ENCODE measurements around the gene ITGB5. TPM values are rescaled to one million over a fixed set of nuclear protein-coding genes. Genes with fewer than 3 reads are reported as not detected.

Gene ITGB5
- total RNA-seq, 2 experiments from 2014 or later = 0.47 to 0.85 TPM

DNA sequence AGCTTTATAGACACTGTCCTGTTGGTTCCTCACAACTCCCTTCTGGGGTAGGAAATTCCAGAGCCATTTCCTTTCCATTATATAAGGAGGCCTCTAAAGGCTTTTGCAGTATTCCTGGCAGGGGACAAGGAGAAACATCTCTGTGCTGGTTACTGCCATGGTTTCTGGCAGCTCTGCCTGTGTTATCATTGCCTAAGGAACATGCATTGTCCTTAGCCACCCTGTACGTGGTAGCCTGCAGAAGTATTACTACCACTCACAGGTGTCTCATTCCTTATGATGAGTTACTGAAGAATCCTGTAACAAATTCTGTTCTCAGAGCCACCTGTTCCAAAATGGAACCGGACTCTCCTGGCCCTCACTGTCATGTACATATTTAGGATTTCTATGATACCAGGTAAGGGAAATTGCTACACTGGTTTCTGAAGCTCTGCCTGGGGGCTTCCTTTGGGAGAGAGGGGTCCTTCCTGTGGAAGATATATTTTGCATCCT lies 98.9 kb downstream of the ITGB5 start:
- ATAC-seq (ENCODE audit: poor library complexity) (no peak), DNase-seq (no peak)
- H3K27me3 ChIP-seq (ENCODE audit: control insufficient read depth in 1 of 2, insufficient read depth in 2 of 2, low read length in 2 of 2) = no peaks in the 10 kb centered on the region
- H3K4me1 ChIP-seq (ENCODE audit: insufficient read depth, low read length) = no peaks in the 10 kb centered on the region
- no peak overlapping the region for H3K27ac ChIP-seq (ENCODE audit: low read depth in 1 of 2, low read length in 2 of 2)
- no peak overlapping the region for H3K27ac Mint-ChIP-seq
- ChIA-PET CTCF (interaction anchor here (1.4 to 1.6 kb wide), 2 partner anchors 27 to 113 kb away, joined by 3 to 6 read pairs; no protein-coding TSS in a partner anchor), POLR2A (no interaction called here)
- no peaks in the 10 kb centered on the region for H3K36me3 Mint-ChIP-seq (ENCODE audit: low read depth)
- H3K36me3 ChIP-seq (ENCODE audit: insufficient read depth, low read length) = no peaks in the 10 kb centered on the region
- TF ChIP-seq, protein P1, sequence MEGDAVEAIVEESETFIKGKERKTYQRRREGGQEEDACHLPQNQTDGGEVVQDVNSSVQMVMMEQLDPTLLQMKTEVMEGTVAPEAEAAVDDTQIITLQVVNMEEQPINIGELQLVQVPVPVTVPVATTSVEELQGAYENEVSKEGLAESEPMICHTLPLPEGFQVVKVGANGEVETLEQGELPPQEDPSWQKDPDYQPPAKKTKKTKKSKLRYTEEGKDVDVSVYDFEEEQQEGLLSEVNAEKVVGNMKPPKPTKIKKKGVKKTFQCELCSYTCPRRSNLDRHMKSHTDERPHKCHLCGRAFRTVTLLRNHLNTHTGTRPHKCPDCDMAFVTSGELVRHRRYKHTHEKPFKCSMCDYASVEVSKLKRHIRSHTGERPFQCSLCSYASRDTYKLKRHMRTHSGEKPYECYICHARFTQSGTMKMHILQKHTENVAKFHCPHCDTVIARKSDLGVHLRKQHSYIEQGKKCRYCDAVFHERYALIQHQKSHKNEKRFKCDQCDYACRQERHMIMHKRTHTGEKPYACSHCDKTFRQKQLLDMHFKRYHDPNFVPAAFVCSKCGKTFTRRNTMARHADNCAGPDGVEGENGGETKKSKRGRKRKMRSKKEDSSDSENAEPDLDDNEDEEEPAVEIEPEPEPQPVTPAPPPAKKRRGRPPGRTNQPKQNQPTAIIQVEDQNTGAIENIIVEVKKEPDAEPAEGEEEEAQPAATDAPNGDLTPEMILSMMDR (IDR thresholded peaks at IDR 0.05) = no peak
- no peaks in the 10 kb centered on the region for H3K4me1 Mint-ChIP-seq (ENCODE audit: low read depth)
- no peaks in the 10 kb centered on the region for H3K9me3 ChIP-seq (ENCODE audit: control insufficient read depth in 1 of 2, insufficient read depth in 1 of 2, low read length in 2 of 2)
- H3K4me3 Mint-ChIP-seq = no peak overlapping the region
- H3K4me3 ChIP-seq (ENCODE audit: low read length) = no peak overlapping the region
- intact Hi-C loops (cut with DNase I, micrococcal nuclease) = no loop called here
- H3K27me3 Mint-ChIP-seq = no peaks in the 10 kb centered on the region
- H3K9me3 Mint-ChIP-seq = no peaks in the 10 kb centered on the region

DNA sequence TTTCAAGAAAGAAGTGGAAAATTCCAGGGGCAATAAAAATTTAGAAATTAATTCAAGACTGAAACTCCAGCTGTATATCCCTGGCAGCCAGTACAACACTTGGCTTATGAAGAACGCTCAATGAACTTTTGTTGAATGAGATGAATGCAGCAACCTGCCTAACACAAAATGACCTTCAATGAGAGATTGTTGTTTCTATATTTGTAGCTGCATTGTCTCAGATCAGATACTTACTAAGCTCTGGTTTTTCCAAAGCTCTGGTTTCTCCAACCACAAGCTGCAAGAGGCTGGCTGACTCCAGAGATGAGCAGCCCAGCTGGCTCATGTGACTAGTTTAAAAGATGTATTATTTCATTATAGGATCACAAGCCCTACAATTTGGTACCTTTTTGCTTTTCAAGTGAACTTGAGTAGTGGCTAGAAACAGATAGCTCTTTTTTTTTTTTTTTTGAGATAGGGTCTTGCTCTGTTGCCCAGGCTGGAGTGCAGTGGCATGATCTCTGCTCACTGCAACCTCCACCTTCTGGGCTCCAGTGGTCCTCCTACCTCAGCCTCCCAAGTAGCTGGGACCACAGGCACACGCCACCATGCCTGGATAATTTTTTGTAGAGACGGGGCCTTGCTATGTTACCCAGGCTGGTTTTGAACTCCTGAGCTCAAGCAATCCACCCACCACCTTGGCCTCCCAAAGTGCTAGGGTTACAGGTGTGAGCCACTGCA lies 99.5 kb downstream of the ITGB5 start:
- intact Hi-C loops (cut with DNase I, micrococcal nuclease) = no loop called here
- Mint-ChIP-seq H3K4me1 (ENCODE audit: low read depth) (no peaks in the 10 kb centered on the region), H3K9me3 (no peaks in the 10 kb centered on the region), H3K36me3 (ENCODE audit: low read depth) (no peaks in the 10 kb centered on the region), H3K27me3 (no peaks in the 10 kb centered on the region), H3K4me3 (no peak overlapping the region), H3K27ac (no peak overlapping the region)
- no peaks in the 10 kb centered on the region for H3K4me1 ChIP-seq (ENCODE audit: insufficient read depth, low read length)
- no peaks in the 10 kb centered on the region for H3K27me3 ChIP-seq (ENCODE audit: control insufficient read depth in 1 of 2, insufficient read depth in 2 of 2, low read length in 2 of 2)
- no peak for DNase-seq
- TF ChIP-seq, protein P1 (IDR thresholded peaks at IDR 0.05) = no peak
- no peaks in the 10 kb centered on the region for H3K36me3 ChIP-seq (ENCODE audit: insufficient read depth, low read length)
- ATAC-seq (ENCODE audit: poor library complexity) = no peak
- no peak overlapping the region for H3K27ac ChIP-seq (ENCODE audit: low read depth in 1 of 2, low read length in 2 of 2)
- CTCF ChIA-PET = interaction anchor here (0.7 to 1.6 kb wide), 3 partner anchors 27 to 869 kb away, joined by 3 to 6 read pairs (median 3); no protein-coding TSS in a partner anchor
- no peaks in the 10 kb centered on the region for H3K9me3 ChIP-seq (ENCODE audit: control insufficient read depth in 1 of 2, insufficient read depth in 1 of 2, low read length in 2 of 2)
- no peak overlapping the region for H3K4me3 ChIP-seq (ENCODE audit: low read length)
- POLR2A ChIA-PET = no interaction called here

DNA sequence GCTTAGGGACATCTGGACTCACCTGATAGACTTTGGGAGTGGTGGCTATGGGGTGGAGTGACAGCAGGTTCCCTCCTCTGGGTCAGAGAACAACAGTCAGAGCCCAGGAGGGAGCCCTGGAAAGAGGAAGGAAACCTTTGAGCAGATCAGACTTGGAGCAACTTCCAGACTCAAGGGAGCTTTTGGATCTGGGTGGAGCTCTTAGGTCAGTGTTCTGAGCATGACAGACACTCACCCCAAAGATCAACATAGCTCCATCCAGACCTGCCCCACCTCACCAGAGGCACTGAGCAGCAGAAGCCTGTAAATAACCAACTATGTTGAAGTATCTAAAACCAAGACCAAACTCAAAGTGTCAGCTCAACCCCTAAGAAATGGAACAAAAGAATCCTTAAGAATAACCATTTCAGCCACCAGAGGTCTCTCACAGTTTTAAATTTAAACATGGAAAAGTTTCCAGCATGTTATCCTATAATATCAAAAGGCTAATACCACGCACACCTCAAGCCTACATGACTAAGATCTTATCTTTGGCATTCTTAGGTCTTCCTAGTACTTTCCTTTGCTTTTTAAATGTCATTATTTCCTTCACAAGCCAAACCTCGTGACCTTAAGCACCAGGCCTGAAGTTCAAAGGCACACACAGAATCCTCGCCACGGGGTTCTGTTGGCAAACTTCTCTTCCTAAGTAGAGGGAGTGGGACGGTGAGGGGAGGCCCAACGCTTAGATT lies 100.5 kb downstream of the ITGB5 start:
- Mint-ChIP-seq H3K27me3 (no peaks in the 10 kb centered on the region), H3K9me3 (no peaks in the 10 kb centered on the region), H3K27ac (no peak overlapping the region), H3K4me1 (ENCODE audit: low read depth) (no peaks in the 10 kb centered on the region), H3K36me3 (ENCODE audit: low read depth) (no peaks in the 10 kb centered on the region), H3K4me3 (no peak overlapping the region)
- no peaks in the 10 kb centered on the region for H3K4me1 ChIP-seq (ENCODE audit: insufficient read depth, low read length)
- CTCF ChIA-PET = interaction anchor here (1.5 to 1.6 kb wide), 2 partner anchors 114 kb away, joined by 6 to 7 read pairs; no protein-coding TSS in a partner anchor
- no peak overlapping the region for H3K4me3 ChIP-seq (ENCODE audit: low read length)
- DNase-seq (no peak), ATAC-seq (ENCODE audit: poor library complexity) (no peak)
- H3K9me3 ChIP-seq (ENCODE audit: control insufficient read depth in 1 of 2, insufficient read depth in 1 of 2, low read length in 2 of 2) = no peaks in the 10 kb centered on the region
- TF ChIP-seq, protein P1 (IDR thresholded peaks at IDR 0.05) = no peak
- POLR2A ChIA-PET = no interaction called here
- intact Hi-C loops (cut with DNase I, micrococcal nuclease) = no loop called here
- H3K36me3 ChIP-seq (ENCODE audit: insufficient read depth, low read length) = no peaks in the 10 kb centered on the region
- no peak overlapping the region for H3K27ac ChIP-seq (ENCODE audit: low read depth in 1 of 2, low read length in 2 of 2)
- no peaks in the 10 kb centered on the region for H3K27me3 ChIP-seq (ENCODE audit: control insufficient read depth in 1 of 2, insufficient read depth in 2 of 2, low read length in 2 of 2)

All from CD4-positive, alpha-beta T cell (primary cell).